IPS-18c (cell line): Measurements from ENCODE around the gene PLD3.

Experiments
- H3K4me3 ChIP-seq: 2 replicates; pipeline ENCODE4 v1.7.0; 2013; ENCODE audit warnings: low read depth, mild to moderate bottlenecking, low read length, moderate library complexity; ENCODE audit not compliant: insufficient read depth
- H3K9me3 ChIP-seq: one replicate; pipeline ENCODE4 v1.6.1; 2013; ENCODE audit warnings: mild to moderate bottlenecking, low read length, moderate library complexity; ENCODE audit not compliant: control insufficient read depth, insufficient read depth

PLD3 gene

DNA sequence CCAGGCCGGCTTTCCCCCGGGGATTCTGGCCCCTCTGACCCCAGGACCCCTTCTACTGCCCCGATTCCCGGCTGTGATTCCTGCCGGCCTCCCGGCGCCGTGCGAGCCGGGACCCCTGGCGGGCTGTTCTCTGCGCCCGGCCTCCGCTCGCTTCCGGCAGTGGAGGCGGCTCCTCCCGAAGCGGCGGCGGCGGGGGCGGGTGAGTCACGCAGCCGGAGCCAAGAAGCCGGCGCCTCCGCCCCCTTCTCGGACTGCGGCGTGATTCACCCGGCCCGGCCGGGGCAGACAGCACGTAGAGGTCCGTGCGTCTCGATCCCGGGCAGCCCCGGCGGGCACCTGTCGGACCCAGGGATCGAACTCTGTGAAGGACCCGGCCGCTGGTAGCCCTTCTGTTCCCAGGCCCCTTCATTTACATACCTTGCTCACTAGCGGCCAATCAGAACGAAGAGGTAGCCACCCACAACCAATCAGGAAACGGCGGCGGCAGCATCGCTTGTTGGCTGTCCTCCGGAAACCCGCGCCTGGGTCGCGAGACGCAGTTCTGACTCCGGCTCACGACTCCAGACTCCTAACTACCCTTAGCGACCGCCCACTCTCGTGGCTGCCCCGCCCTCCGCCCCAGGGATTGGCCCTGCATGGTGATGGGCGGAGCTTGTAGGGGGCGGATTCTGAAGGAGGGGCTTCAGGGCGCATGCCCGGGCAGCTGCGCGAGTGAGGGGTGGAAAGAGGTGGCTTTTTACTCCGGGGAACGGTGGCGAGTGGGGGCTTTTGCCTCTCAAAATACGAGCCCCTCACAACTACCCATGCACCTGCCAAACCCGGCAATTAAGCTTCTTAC, 77.2 kb downstream of the PLD3 start, which contains the start of gene SERTAD1:
Gene SERTAD1 (minus strand): TSS at position 543 of the 838 bp plus-strand sequence. CDS start 2,446 bp downstream, outside the sequence.
- Histone ChIP-seq H3K9me3 (peaks cover 4% of the 10 kb centered on the region), H3K4me3 (peak within 1 kb of the TSS; percentile 83)
